ENCODE results near the gene CCDC97.

The CCDC97 gene

DNA sequence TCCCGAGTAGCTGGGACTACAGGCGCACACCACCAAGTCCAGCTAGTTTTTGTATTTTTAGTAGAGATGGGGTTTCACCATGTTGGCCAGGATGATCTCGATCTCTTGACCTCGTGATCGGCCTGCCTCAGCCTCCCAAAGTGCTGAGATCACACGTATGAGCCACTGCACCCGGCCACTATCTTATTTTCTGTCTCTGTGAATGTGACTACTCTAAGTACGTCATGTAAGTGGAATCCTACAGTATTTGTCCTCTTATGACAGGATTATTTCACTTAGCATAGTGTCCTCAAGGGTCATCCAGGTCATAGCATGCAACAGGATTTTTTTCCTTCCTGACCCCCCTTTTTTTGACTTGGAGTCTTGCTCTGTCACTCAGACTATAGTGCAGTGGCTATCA, 61.6 kb downstream of the CCDC97 start:
- Histone ChIP-seq H3K27ac (no peak overlapping the region), H3K4me3 (ENCODE audit: low read depth, low read length) (no peak overlapping the region), H3K9me3 (ENCODE audit: severe bottlenecking) (no peaks in the 10 kb centered on the region), H3K27me3 (ENCODE audit: insufficient read depth, low read depth, severe bottlenecking) (no peaks in the 10 kb centered on the region), H3K36me3 (0 out of 2 replicates have a peak, but pooled peaks cover 2% of the 10 kb centered on the region)
- DNase-seq: no peak
- TF ChIP-seq, protein P1, sequence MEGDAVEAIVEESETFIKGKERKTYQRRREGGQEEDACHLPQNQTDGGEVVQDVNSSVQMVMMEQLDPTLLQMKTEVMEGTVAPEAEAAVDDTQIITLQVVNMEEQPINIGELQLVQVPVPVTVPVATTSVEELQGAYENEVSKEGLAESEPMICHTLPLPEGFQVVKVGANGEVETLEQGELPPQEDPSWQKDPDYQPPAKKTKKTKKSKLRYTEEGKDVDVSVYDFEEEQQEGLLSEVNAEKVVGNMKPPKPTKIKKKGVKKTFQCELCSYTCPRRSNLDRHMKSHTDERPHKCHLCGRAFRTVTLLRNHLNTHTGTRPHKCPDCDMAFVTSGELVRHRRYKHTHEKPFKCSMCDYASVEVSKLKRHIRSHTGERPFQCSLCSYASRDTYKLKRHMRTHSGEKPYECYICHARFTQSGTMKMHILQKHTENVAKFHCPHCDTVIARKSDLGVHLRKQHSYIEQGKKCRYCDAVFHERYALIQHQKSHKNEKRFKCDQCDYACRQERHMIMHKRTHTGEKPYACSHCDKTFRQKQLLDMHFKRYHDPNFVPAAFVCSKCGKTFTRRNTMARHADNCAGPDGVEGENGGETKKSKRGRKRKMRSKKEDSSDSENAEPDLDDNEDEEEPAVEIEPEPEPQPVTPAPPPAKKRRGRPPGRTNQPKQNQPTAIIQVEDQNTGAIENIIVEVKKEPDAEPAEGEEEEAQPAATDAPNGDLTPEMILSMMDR (IDR thresholded peaks at IDR 0.05; ENCODE audit: low read depth, low read length): no peak

DNA sequence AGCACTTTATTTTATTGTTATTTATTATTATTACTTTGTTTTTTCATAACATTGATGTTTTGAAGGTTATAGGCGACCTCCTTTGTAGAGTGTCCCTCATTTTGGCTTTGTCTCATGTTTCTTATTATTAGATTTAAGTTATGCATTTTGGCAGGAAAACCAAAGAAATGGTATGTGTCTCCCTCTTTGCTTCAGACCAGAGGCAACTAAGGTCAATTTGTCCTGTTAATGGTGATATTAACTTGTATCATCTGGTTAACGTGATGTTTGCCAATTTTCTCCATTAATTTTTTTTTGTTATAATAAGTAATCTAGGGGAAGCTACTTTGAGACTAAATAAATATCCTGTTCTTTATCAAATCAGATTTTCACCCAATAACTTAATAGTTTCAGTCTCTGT, 62.5 kb downstream of the CCDC97 start:
- Histone ChIP-seq H3K27ac (peak overlapping the region; percentile 27; the same call in 1 of the 2 replicates), H3K36me3 (0 out of 2 replicates have a peak, but pooled peaks cover 2% of the 10 kb centered on the region), H3K9me3 (ENCODE audit: severe bottlenecking) (no peaks in the 10 kb centered on the region), H3K4me3 (ENCODE audit: low read depth, low read length) (no peak overlapping the region), H3K27me3 (ENCODE audit: insufficient read depth, low read depth, severe bottlenecking) (no peaks in the 10 kb centered on the region)
- no peak for DNase-seq
- TF ChIP-seq, protein P1 (IDR thresholded peaks at IDR 0.05; ENCODE audit: low read depth, low read length): no peak

DNA sequence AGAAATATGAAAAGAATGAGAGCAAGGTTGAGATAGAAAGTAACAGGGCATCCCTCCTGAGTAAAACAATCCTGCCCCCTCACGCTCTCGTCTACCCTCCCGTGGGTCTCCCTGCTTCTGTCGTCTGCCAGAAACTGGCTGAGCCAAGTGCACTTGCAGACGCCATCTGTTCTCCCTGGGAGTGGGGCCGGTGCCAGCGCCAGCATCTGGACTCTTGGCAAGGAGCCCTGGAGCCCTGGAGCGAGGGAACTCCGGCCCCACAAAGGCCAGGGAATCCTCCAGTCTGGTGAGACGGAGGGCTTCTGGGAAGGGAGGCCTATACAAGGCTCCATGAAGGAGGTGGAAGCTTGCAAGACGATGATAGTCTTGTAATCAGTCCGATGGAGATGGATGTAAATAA, 64.0 kb downstream of the CCDC97 start:
- peaks cover 2% of the 10 kb centered on the region; the same call in 1 of the 2 replicates for H3K36me3 ChIP-seq
- no peak overlapping the region for H3K4me3 ChIP-seq (ENCODE audit: low read depth, low read length)
- no peaks in the 10 kb centered on the region for H3K27me3 ChIP-seq (ENCODE audit: insufficient read depth, low read depth, severe bottlenecking)
- peak overlapping the region; percentile 85 for H3K27ac ChIP-seq
- H3K9me3 ChIP-seq (ENCODE audit: severe bottlenecking): no peaks in the 10 kb centered on the region
- DNase-seq: peak; percentile 91
- TF ChIP-seq, protein P1 (IDR thresholded peaks at IDR 0.05; ENCODE audit: low read depth, low read length): no peak
